ENCODE measurements around the gene MREG.

DNA sequence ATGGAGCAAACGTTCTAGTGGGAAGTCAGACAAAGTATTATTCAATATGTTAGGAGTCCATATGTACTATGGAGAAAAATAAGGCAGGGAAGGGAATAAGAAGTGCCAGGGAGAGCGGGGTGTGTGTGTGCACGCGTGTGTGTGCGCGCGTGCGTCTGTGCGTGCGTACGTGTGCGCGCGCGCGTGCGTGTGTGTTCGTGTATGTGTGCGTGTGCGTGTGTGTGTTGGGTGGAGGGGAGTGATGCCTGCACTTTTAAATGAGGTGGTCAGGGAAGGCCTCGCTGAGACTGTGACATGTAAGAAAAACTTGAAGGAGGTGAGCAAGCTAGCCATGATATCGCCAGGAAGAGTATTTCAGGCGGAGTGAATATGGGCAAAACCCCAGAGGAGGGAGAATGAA lies 1.6 kb upstream of the MREG start:
- TF ChIP-seq, protein P1, sequence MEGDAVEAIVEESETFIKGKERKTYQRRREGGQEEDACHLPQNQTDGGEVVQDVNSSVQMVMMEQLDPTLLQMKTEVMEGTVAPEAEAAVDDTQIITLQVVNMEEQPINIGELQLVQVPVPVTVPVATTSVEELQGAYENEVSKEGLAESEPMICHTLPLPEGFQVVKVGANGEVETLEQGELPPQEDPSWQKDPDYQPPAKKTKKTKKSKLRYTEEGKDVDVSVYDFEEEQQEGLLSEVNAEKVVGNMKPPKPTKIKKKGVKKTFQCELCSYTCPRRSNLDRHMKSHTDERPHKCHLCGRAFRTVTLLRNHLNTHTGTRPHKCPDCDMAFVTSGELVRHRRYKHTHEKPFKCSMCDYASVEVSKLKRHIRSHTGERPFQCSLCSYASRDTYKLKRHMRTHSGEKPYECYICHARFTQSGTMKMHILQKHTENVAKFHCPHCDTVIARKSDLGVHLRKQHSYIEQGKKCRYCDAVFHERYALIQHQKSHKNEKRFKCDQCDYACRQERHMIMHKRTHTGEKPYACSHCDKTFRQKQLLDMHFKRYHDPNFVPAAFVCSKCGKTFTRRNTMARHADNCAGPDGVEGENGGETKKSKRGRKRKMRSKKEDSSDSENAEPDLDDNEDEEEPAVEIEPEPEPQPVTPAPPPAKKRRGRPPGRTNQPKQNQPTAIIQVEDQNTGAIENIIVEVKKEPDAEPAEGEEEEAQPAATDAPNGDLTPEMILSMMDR (IDR thresholded peaks at IDR 0.05) = no peak
- TF ChIP-seq POLR2A (IDR thresholded peaks at IDR 0.05) = no peak
- no peak for TF ChIP-seq EP300 (IDR thresholded peaks at IDR 0.05)

All from sigmoid colon (tissue), 4 donors.